PC-9 (cell line): ENCODE measurements around the gene TLL2. TPM values are rescaled to one million over a fixed set of nuclear protein-coding genes. Genes with fewer than 3 reads are reported as not detected.
A peak's percentile ranks its signal among the peaks of the same experiment; 100 is the strongest.

ENCODE experiments used
- BruUV-seq: library from RNA; stranded (reverse); fragments of 400-500 nt; replicated peaks from 2 replicates; lab custom pipeline; 2021; lab: Mats Ljungman, UMichigan
- CTCF ChIA-PET: fragments of 300-600 bp; sonication (Branson Sonifier 250); formaldehyde crosslinking; loops from one replicate; lab custom pipeline; 2022; ENCODE audit warnings: antibody characterized with exemption; lab: Charles Lee
- POLR2A ChIA-PET: fragments of 300-600 bp; sonication (Branson Sonifier 250); formaldehyde crosslinking; loops from one replicate; lab custom pipeline; 2022; ENCODE audit warnings: antibody characterized with exemption; ENCODE audit not compliant: unreplicated experiment; lab: Charles Lee
- DNase-seq, 2 experiments: peaks; one replicate each; pipeline versions ENCODE4 v3.0.0 to v3.0.0-alpha.2; 2015 to 2022; ENCODE audit warnings: mixed read lengths in 1 of 2
- H2AFZ ChIP-seq: fragments of 200-600 bp; sonication (generic); 2 replicates; pipeline ENCODE4 v1.8.1; 2017; ENCODE audit warnings: antibody characterized with exemption
- H3F3A ChIP-seq: fragments of 200-600 bp; sonication (generic); 2 replicates; pipeline ENCODE4 v1.8.1; 2017; ENCODE audit warnings: antibody characterized with exemption, mild to moderate bottlenecking, low read depth; ENCODE audit not compliant: insufficient read depth
- H3K27ac ChIP-seq: fragments of 200-600 bp; sonication (generic); 2 replicates; pipeline ENCODE4 v1.6.1; 2016; ENCODE audit warnings: mixed run types
- H3K27me3 ChIP-seq: fragments of 200-600 bp; sonication (generic); 2 replicates; pipeline ENCODE4 v1.6.1; 2016; ENCODE audit warnings: low read depth, mixed run types; ENCODE audit not compliant: insufficient read depth
- H3K36me3 ChIP-seq: fragments of 200-600 bp; sonication (generic); 2 replicates; pipeline ENCODE4 v1.6.1; 2016; ENCODE audit warnings: low read depth, mixed run types
- H3K4me1 ChIP-seq: fragments of 200-600 bp; sonication (generic); replicated peaks from 2 replicates; pipeline ENCODE4 v1.6.1; 2016; ENCODE audit warnings: mixed run types; ENCODE audit not compliant: insufficient read depth
- H3K4me2 ChIP-seq: fragments of 200-600 bp; sonication (generic); 2 replicates; pipeline ENCODE4 v1.6.1; 2017; ENCODE audit warnings: mixed run types
- H3K4me3 ChIP-seq: fragments of 200-600 bp; sonication (generic); 2 replicates; pipeline ENCODE4 v1.6.1; 2016; ENCODE audit warnings: mixed run types
- H3K79me2 ChIP-seq: fragments of 200-600 bp; sonication (generic); 2 replicates; pipeline ENCODE4 v1.6.1; 2017; ENCODE audit warnings: low read depth, mixed run types
- H3K9me2 ChIP-seq: fragments of 200-600 bp; sonication (generic); 2 replicates; pipeline ENCODE4 v1.8.1; 2017; ENCODE audit warnings: mild to moderate bottlenecking; ENCODE audit not compliant: insufficient read depth
- H3K9me3 ChIP-seq: fragments of 200-600 bp; sonication (generic); 2 replicates; pipeline ENCODE4 v1.8.1; 2016; ENCODE audit warnings: low read depth; ENCODE audit not compliant: insufficient read depth
- H4K20me1 ChIP-seq: fragments of 200-600 bp; sonication (generic); 2 replicates; pipeline ENCODE4 v1.8.1; 2017; ENCODE audit not compliant: insufficient read depth
- CTCF ChIP-seq: fragments of 200-600 bp; sonication (generic); conservative IDR thresholded peaks from 2 replicates; pipeline ENCODE4 v1.6.1; 2017; ENCODE audit warnings: mixed run types, antibody characterized with exemption, mild to moderate bottlenecking, moderate library complexity
- EZH2 ChIP-seq: fragments of 200-600 bp; sonication (generic); IDR thresholded peaks from 2 replicates; pipeline ENCODE4 v1.8.0; 2017; ENCODE audit warnings: antibody characterized with exemption, low read depth
- intact Hi-C: fragments of 100-400 bp; cut with micrococcal nuclease; formaldehyde crosslinking; loops from one replicate; pipeline ENCODE4 v1.10.0; 2022; ENCODE audit not compliant: unreplicated experiment
- total RNA-seq: library from RNA; stranded (reverse); gene quantifications from 2 replicates; pipeline ENCODE4 v1.2.3, GENCODE V29; 2021

The TLL2 gene
- total RNA-seq, 1 experiment from 2014 or later = not detected

- Histone ChIP-seq H3K4me1 (no peaks in the 10 kb centered on the region), H3F3A (no peaks in the 10 kb centered on the region), H3K79me2 (no peaks in the 10 kb centered on the region), H3K9me3 (no peaks in the 10 kb centered on the region), H3K27ac (no peak overlapping the region), H3K4me3 (no peak overlapping the region), H3K36me3 (no peaks in the 10 kb centered on the region), H2AFZ (no peak overlapping the region), H3K9me2 (no peaks in the 10 kb centered on the region), H4K20me1 (no peaks in the 10 kb centered on the region), H3K4me2 (no peak overlapping the region), H3K27me3 (no peaks in the 10 kb centered on the region)
- no peak for DNase-seq
- TF ChIP-seq CTCF = no peak
- TF ChIP-seq EZH2 = no peak
- POLR2A ChIA-PET = no interaction called here
- intact Hi-C loops = no loop called here
- CTCF ChIA-PET = interaction anchor here (0.6 kb wide), 2 partner anchors 112 to 460 kb away, joined by 3 to 5 read pairs; no protein-coding TSS in a partner anchor
- BruUV-seq = no TSS peak
Measured at GRCh38 chr10:96341219-96342182, 172.2 kb downstream of the TLL2 start.

- CTCF ChIA-PET = interaction anchor here (0.6 to 1.3 kb wide), 6 partner anchors 111 to 698 kb away, joined by 3 to 11 read pairs (median 4); no protein-coding TSS in a partner anchor
- Histone ChIP-seq H3K9me3 (no peaks in the 10 kb centered on the region), H3K27ac (no peak overlapping the region)
Measured at GRCh38 chr10:96339956-96340904, 173.5 kb downstream of the TLL2 start.

More at GRCh38 chr10:96339956-96340904, 173.5 kb downstream of the TLL2 start:
- TF ChIP-seq CTCF (peak; percentile 63), EZH2 (no peak)
- DNase-seq = peak; percentile 44 to 46
- Histone ChIP-seq H3K4me1 (no peaks in the 10 kb centered on the region), H3K4me2 (no peak overlapping the region), H3F3A (no peaks in the 10 kb centered on the region), H2AFZ (no peak overlapping the region), H3K36me3 (no peaks in the 10 kb centered on the region), H3K27me3 (no peaks in the 10 kb centered on the region; the same call in 1 of the 2 replicates), H3K79me2 (no peaks in the 10 kb centered on the region), H3K4me3 (no peak overlapping the region), H3K9me2 (no peaks in the 10 kb centered on the region), H4K20me1 (no peaks in the 10 kb centered on the region)
- POLR2A ChIA-PET = no interaction called here
- BruUV-seq = no TSS peak
- intact Hi-C loops = loop anchor here (1.0 kb wide), 1 partner anchor 323 kb away; no protein-coding TSS in a partner anchor
